IMR-90 (cell line): Measurements from ENCODE around the gene GNAT2. TPM values are rescaled to one million over a fixed set of nuclear protein-coding genes. Genes with fewer than 3 reads are reported as not detected.

Experiments used
- ATAC-seq: fragments of 200-7000 bp; cut with Tn5 transposase; 2 replicates; pipeline ENCODE4 v1.9.1; 2020; ENCODE audit warnings: low read depth, mild to moderate bottlenecking, moderate library complexity
- BruUV-seq: library from RNA; stranded (reverse); fragments of 400-500 nt; replicated peaks from 2 replicates; lab custom pipeline; 2021; lab: Mats Ljungman, UMichigan
- CTCF ChIA-PET: fragments of 300-600 bp; formaldehyde crosslinking; extraction: SDS; loops from one replicate; lab custom pipeline; 2021; ENCODE audit warnings: antibody characterized with exemption; lab: Yijun Ruan, JAX
- POLR2A ChIA-PET: fragments of 300-600 bp; sonication (Branson Sonifier 250); formaldehyde crosslinking; loops from one replicate; lab custom pipeline; 2022; ENCODE audit warnings: antibody characterized with exemption; ENCODE audit not compliant: unreplicated experiment; lab: Charles Lee
- DNase-seq: peaks from one replicate; pipeline ENCODE4 v3.0.0; 2013
- H2AFZ ChIP-seq: replicated peaks from 2 replicates; pipeline ENCODE3; 2013; ENCODE audit warnings: low read length, mild to moderate bottlenecking; ENCODE audit not compliant: poor library complexity
- H2AK5ac ChIP-seq: 2 replicates; pipeline ENCODE4 v1.6.1; 2013; ENCODE audit warnings: low read depth, low read length, inconsistent platforms
- H2AK9ac ChIP-seq: replicated peaks from 2 replicates; pipeline ENCODE3; 2013; ENCODE audit warnings: mild to moderate bottlenecking, low read depth, low read length, moderate library complexity; ENCODE audit not compliant: poor library complexity
- H2BK120ac ChIP-seq: 2 replicates; pipeline ENCODE4 v1.6.1; 2013; ENCODE audit warnings: low read depth, low read length, inconsistent platforms
- H2BK15ac ChIP-seq: 3 replicates; pipeline ENCODE4 v1.6.1; 2013; ENCODE audit warnings: low read depth, low read length, inconsistent platforms
- H2BK20ac ChIP-seq: 2 replicates; pipeline ENCODE4 v1.6.1; 2013; ENCODE audit warnings: low read depth, mild to moderate bottlenecking, inconsistent platforms, low read length, moderate library complexity
- H2BK5ac ChIP-seq: 2 replicates; pipeline ENCODE4 v1.6.1; 2013; ENCODE audit warnings: mild to moderate bottlenecking, low read depth, low read length, inconsistent platforms; ENCODE audit not compliant: poor library complexity, severe bottlenecking
- H3K14ac ChIP-seq: replicated peaks from 2 replicates; pipeline ENCODE4 v1.6.1; 2013; ENCODE audit warnings: low read depth, low read length, inconsistent platforms
- H3K18ac ChIP-seq: 2 replicates; pipeline ENCODE4 v1.6.1; 2013; ENCODE audit warnings: low read depth, low read length, control low read depth
- H3K23ac ChIP-seq: 2 replicates; pipeline ENCODE4 v1.6.1; 2013; ENCODE audit warnings: low read depth, low read length, inconsistent platforms
- H3K27ac ChIP-seq: 2 replicates; pipeline ENCODE4 v1.5.1; 2013; ENCODE audit warnings: mild to moderate bottlenecking, control low read depth, low read length; ENCODE audit not compliant: insufficient read depth
- H3K27me3 ChIP-seq: 2 replicates; pipeline ENCODE4 v1.6.1; 2013; ENCODE audit warnings: low read length; ENCODE audit not compliant: control insufficient read depth, insufficient read depth
- H3K36me3 ChIP-seq: 2 replicates; pipeline ENCODE4 v1.6.1; 2013; ENCODE audit warnings: low read length, mixed read lengths; ENCODE audit not compliant: control insufficient read depth, insufficient read depth
- H3K4ac ChIP-seq: 2 replicates; pipeline ENCODE4 v1.6.1; 2013; ENCODE audit warnings: low read depth, low read length, inconsistent platforms
- H3K4me1 ChIP-seq: 2 replicates; pipeline ENCODE4 v1.6.1; 2013; ENCODE audit warnings: low read length, mixed read lengths; ENCODE audit not compliant: control insufficient read depth, insufficient read depth
- H3K4me2 ChIP-seq: 2 replicates; pipeline ENCODE4 v1.6.1; 2013; ENCODE audit warnings: low read depth, mild to moderate bottlenecking, control low read depth, low read length, moderate library complexity
- H3K4me3 ChIP-seq: 2 replicates; pipeline ENCODE4 v1.5.1; 2013; ENCODE audit warnings: low read depth, mild to moderate bottlenecking, control low read depth, low read length, moderate library complexity; ENCODE audit not compliant: insufficient read depth
- H3K56ac ChIP-seq: 2 replicates; pipeline ENCODE4 v1.6.1; 2013; ENCODE audit warnings: low read length, inconsistent platforms; ENCODE audit not compliant: insufficient read depth; ENCODE audit errors: extremely low read depth
- H3K79me1 ChIP-seq, 2 experiments: 2 replicates each; pipeline ENCODE4 v1.6.1; 2013; ENCODE audit warnings: low read length in 2 of 2, inconsistent platforms in 1 of 2, low read depth in 1 of 2
- H3K9ac ChIP-seq: 2 replicates; pipeline ENCODE4 v1.6.1; 2013; ENCODE audit warnings: low read depth, low read length, control low read depth
- H3K9me1 ChIP-seq: 2 replicates; pipeline ENCODE4 v1.6.1; 2013; ENCODE audit warnings: low read length, inconsistent platforms; ENCODE audit not compliant: insufficient read depth
- H3K9me3 ChIP-seq: 2 replicates; pipeline ENCODE4 v1.6.1; 2013; ENCODE audit warnings: low read length; ENCODE audit not compliant: control insufficient read depth, insufficient read depth
- H4K20me1 ChIP-seq: 2 replicates; pipeline ENCODE4 v1.6.1; 2013; ENCODE audit warnings: low read length, inconsistent platforms; ENCODE audit not compliant: insufficient read depth
- H4K5ac ChIP-seq: 2 replicates; pipeline ENCODE4 v1.6.1; 2013; ENCODE audit warnings: mild to moderate bottlenecking, low read depth, low read length, control low read depth
- H4K8ac ChIP-seq, 2 experiments: 2 replicates each; pipeline ENCODE4 v1.6.1; 2013; ENCODE audit warnings: low read depth in 2 of 2, low read length in 2 of 2, control low read depth in 1 of 2, inconsistent platforms in 1 of 2
- H4K91ac ChIP-seq: 2 replicates; pipeline ENCODE4 v1.6.1; 2013; ENCODE audit warnings: low read depth, low read length, inconsistent platforms; ENCODE audit not compliant: insufficient read depth
- BHLHE40 ChIP-seq: fragments of 150-350 bp; IDR thresholded peaks from 2 replicates; pipeline ENCODE4 v1.6.1; 2016; ENCODE audit warnings: mild to moderate bottlenecking, low read depth, low read length
- CEBPB ChIP-seq: IDR thresholded peaks from 2 replicates; pipeline ENCODE4 v1.6.1; 2012; ENCODE audit warnings: low read depth, low read length, improper control_type of control experiment
- CHD1 ChIP-seq: IDR thresholded peaks from 2 replicates; pipeline ENCODE4 v1.6.1; 2012; ENCODE audit warnings: low read depth, low read length, improper control_type of control experiment
- FOS ChIP-seq: fragments of 150-350 bp; IDR thresholded peaks from 2 replicates; pipeline ENCODE4 v1.6.1; 2016; ENCODE audit warnings: low read depth, low read length
- MAFK ChIP-seq: IDR thresholded peaks from 2 replicates; pipeline ENCODE4 v1.6.1; 2012; ENCODE audit warnings: low read depth, low read length, improper control_type of control experiment
- MAZ ChIP-seq: IDR thresholded peaks from 2 replicates; pipeline ENCODE4 v1.6.1; 2012; ENCODE audit warnings: low read depth, mild to moderate bottlenecking, low read length, improper control_type of control experiment, moderate library complexity, borderline replicate concordance
- MXI1 ChIP-seq: IDR thresholded peaks from 2 replicates; pipeline ENCODE4 v1.6.1; 2012; ENCODE audit warnings: low read depth, mild to moderate bottlenecking, low read length, moderate library complexity, borderline replicate concordance
- NFE2L2 ChIP-seq: fragments of 150-350 bp; IDR thresholded peaks from 2 replicates; pipeline ENCODE4 v1.6.1; 2016; ENCODE audit warnings: low read depth, mild to moderate bottlenecking, low read length
- POLR2A ChIP-seq: IDR thresholded peaks from 2 replicates; pipeline ENCODE4 v1.6.1; 2012; ENCODE audit warnings: mild to moderate bottlenecking, low read depth, low read length
- RAD21 ChIP-seq: IDR thresholded peaks from 2 replicates; pipeline ENCODE4 v1.6.1; 2012; ENCODE audit warnings: low read length, improper control_type of control experiment
- RCOR1 ChIP-seq: IDR thresholded peaks from 2 replicates; pipeline ENCODE4 v1.6.1; 2012; ENCODE audit warnings: mild to moderate bottlenecking, low read length, improper control_type of control experiment; ENCODE audit not compliant: insufficient replicate concordance
- RFX5 ChIP-seq: IDR thresholded peaks from 2 replicates; pipeline ENCODE4 v1.8.0; 2012; ENCODE audit warnings: low read depth, mild to moderate bottlenecking, low read length, moderate library complexity
- SMC3 ChIP-seq: fragments of 150-350 bp; IDR thresholded peaks from 2 replicates; pipeline ENCODE4 v1.6.1; 2016; ENCODE audit warnings: low read depth, mild to moderate bottlenecking, antibody characterized with exemption, low read length, moderate library complexity
- WGBS, 2 experiments: methylation state at CpG; one replicate each; pipeline versions ENCODE4 v1.1.5 to v1.1.7; 2013; ENCODE audit warnings: missing lambda C conversion rate in 2 of 2; ENCODE audit not compliant: insufficient read length in 1 of 2; ENCODE audit errors: extremely low coverage in 2 of 2; 5-methylcytosine and 5-hydroxymethylcytosine counted together
- dilution Hi-C: fragments of 300-500 bp; cut with HindIII; formaldehyde crosslinking; loops from one replicate; pipeline ENCODE4 v1.14.3; 2018; ENCODE audit warnings: low sequenced_read_pairs; ENCODE audit not compliant: unreplicated experiment
- in situ Hi-C: fragments of 300-500 bp; cut with MboI; formaldehyde crosslinking; loops from 3 replicates; pipeline ENCODE4 v1.14.3; 2019; ENCODE audit warnings: low sequenced_read_pairs, inconsistent platforms, mixed read lengths
- intact Hi-C: fragments of 100-400 bp; cut with micrococcal nuclease; formaldehyde crosslinking; loops from 2 replicates; pipeline ENCODE4 v1.10.0; 2022
- polyA plus RNA-seq, 3 experiments: library from polyadenylated mRNA; depleted of rRNA; stranded (reverse); fragments of >200 nt; gene quantifications; 2 replicates each; pipeline ENCODE4 v1.2.3, GENCODE V29; 2012; ENCODE audit warnings: low replicate concordance in 1 of 3
- total RNA-seq: library from RNA; depleted of rRNA; stranded (reverse); fragments of >200 nt; gene quantifications from 2 replicates; pipeline ENCODE4 v1.2.3, GENCODE V29; 2012
- TF ChIP-seq, protein P1 (sequence below): fragments of 150-350 bp; IDR thresholded peaks from 2 replicates; pipeline ENCODE4 v1.6.1; 2017; ENCODE audit warnings: mild to moderate bottlenecking, antibody characterized with exemption, low read length, low read depth
- TF ChIP-seq, protein P2 (sequence below): fragments of 150-350 bp; IDR thresholded peaks from 2 replicates; pipeline ENCODE4 v1.6.1; 2016; ENCODE audit warnings: low read depth, mild to moderate bottlenecking, low read length, moderate library complexity, borderline replicate concordance
- TF ChIP-seq, protein P3 (sequence below): conservative IDR thresholded peaks from 2 replicates; pipeline ENCODE4 v1.5.1; 2012; ENCODE audit warnings: mild to moderate bottlenecking, low read depth, low read length, improper control_type of control experiment

The GNAT2 gene
- total and polyA plus RNA-seq, 2 of the 4 experiments (the other 2 are of a cell fraction), result 0.17 to 0.36 TPM

DNA sequence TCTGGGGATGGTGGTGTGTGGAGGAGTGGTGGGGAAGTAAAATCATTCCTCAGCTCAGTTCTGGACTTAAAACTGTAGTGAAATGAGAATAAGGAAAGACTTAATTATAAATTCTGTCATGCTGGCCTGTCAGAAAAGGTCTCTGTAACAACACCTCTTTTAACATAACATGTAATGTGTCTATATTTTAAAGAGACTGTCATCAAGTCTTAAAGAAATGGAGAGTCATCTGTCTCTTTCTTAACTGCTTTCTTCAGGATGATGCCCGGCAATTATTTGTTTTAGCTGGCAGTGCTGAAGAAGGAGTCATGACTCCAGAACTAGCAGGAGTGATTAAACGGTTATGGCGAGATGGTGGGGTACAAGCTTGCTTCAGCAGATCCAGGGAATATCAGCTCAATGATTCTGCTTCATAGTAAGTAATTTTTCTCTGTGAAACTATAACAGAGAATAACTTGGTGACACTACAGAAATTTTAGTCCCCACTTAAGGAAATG is 40.4 kb downstream of the GNAT2 start:
- Histone ChIP-seq H4K8ac (no peak overlapping the region), H3K23ac (no peak overlapping the region), H2BK15ac (no peak overlapping the region), H2AK9ac (no peak overlapping the region), H3K79me1 (peaks cover 27 to 69% of the 10 kb centered on the region in 2 experiments), H3K4me2 (no peak overlapping the region), H2BK120ac (no peak overlapping the region), H4K5ac (no peak overlapping the region), H2BK5ac (peak overlapping the region; percentile 39), H2AFZ (no peak overlapping the region), H3K4me1 (peaks cover 8% of the 10 kb centered on the region), H4K91ac (no peak overlapping the region), H2AK5ac (no peak overlapping the region), H3K9me3 (no peaks in the 10 kb centered on the region), H3K27me3 (no peaks in the 10 kb centered on the region), H3K36me3 (peaks cover 16% of the 10 kb centered on the region), H3K27ac (no peak overlapping the region), H3K4me3 (no peak overlapping the region), H4K20me1 (peaks cover 16% of the 10 kb centered on the region; the same call in 1 of the 2 replicates), H3K9me1 (peaks cover 8% of the 10 kb centered on the region; the same call in 1 of the 2 replicates), H2BK20ac (no peak overlapping the region), H3K56ac (no peak overlapping the region), H3K4ac (no peak overlapping the region), H3K9ac (no peak overlapping the region), H3K14ac (no peak overlapping the region), H3K18ac (no peak overlapping the region)
- in situ Hi-C loops, result no loop called here
- dilution Hi-C loops, result no loop called here
- ATAC-seq, result peak; percentile 60
- TF ChIP-seq RCOR1 (no peak), CEBPB (no peak), MXI1 (no peak), NFE2L2 (no peak), CHD1 (no peak), SMC3 (no peak), MAZ (no peak), POLR2A (no peak), RAD21 (no peak), BHLHE40 (no peak), RFX5 (no peak), MAFK (no peak), FOS (no peak)
- TF ChIP-seq, protein P1, sequence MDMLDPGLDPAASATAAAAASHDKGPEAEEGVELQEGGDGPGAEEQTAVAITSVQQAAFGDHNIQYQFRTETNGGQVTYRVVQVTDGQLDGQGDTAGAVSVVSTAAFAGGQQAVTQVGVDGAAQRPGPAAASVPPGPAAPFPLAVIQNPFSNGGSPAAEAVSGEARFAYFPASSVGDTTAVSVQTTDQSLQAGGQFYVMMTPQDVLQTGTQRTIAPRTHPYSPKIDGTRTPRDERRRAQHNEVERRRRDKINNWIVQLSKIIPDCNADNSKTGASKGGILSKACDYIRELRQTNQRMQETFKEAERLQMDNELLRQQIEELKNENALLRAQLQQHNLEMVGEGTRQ, result no peak
- TF ChIP-seq, protein P2, sequence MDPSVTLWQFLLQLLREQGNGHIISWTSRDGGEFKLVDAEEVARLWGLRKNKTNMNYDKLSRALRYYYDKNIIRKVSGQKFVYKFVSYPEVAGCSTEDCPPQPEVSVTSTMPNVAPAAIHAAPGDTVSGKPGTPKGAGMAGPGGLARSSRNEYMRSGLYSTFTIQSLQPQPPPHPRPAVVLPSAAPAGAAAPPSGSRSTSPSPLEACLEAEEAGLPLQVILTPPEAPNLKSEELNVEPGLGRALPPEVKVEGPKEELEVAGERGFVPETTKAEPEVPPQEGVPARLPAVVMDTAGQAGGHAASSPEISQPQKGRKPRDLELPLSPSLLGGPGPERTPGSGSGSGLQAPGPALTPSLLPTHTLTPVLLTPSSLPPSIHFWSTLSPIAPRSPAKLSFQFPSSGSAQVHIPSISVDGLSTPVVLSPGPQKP, result no peak
- TF ChIP-seq, protein P3, sequence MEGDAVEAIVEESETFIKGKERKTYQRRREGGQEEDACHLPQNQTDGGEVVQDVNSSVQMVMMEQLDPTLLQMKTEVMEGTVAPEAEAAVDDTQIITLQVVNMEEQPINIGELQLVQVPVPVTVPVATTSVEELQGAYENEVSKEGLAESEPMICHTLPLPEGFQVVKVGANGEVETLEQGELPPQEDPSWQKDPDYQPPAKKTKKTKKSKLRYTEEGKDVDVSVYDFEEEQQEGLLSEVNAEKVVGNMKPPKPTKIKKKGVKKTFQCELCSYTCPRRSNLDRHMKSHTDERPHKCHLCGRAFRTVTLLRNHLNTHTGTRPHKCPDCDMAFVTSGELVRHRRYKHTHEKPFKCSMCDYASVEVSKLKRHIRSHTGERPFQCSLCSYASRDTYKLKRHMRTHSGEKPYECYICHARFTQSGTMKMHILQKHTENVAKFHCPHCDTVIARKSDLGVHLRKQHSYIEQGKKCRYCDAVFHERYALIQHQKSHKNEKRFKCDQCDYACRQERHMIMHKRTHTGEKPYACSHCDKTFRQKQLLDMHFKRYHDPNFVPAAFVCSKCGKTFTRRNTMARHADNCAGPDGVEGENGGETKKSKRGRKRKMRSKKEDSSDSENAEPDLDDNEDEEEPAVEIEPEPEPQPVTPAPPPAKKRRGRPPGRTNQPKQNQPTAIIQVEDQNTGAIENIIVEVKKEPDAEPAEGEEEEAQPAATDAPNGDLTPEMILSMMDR, result no peak
- intact Hi-C loops, result no loop called here
- peak; percentile 46 for DNase-seq
- POLR2A ChIA-PET, result interaction anchor here (0.6 kb wide), 1 partner anchor 21 kb away, joined by 4 read pairs; no protein-coding TSS in a partner anchor
- WGBS, 2 experiments, result no CpG with 5 or more reads among the region's 3 CpGs
- CTCF ChIA-PET, result interaction anchor here (0.6 to 0.9 kb wide), 2 partner anchors 16 to 514 kb away, joined by 3 read pairs; no protein-coding TSS in a partner anchor
- BruUV-seq, result no TSS peak
